ENCODE results near the gene BCL11B.

- TF ChIP-seq CTCF (IDR thresholded peaks at IDR 0.05; ENCODE audit: insufficient read depth, low read length, poor library complexity, severe bottlenecking) (no peak), EZH2phosphoT487 (conservative IDR thresholded peaks at IDR 0.05; ENCODE audit: low read length) (no peak)
Observed at GRCh38 chr14:99141236-99141635, 130.8 kb downstream of the BCL11B start.

All from SU-DHL-6 (cell line).